Mammary epithelial cell (primary cell): ENCODE results near the gene DDX6.

Experiments used
- CTCF ChIP-seq, 2 donors: IDR thresholded peaks in 1 of 2; conservative IDR thresholded peaks in 1 of 2; 2 replicates each; pipeline ENCODE4 v1.5.1; 2011 to 2012; ENCODE audit warnings: inconsistent platforms in 2 of 2, low read length in 2 of 2, mild to moderate bottlenecking in 2 of 2, control low read depth in 1 of 2, low read depth in 1 of 2; ENCODE audit not compliant: insufficient read depth in 1 of 2; ENCODE audit errors: extremely low read depth in 1 of 2
- EZH2 ChIP-seq: IDR thresholded peaks from 2 replicates; pipeline ENCODE4 v1.6.1; 2012; ENCODE audit warnings: low read length, inconsistent platforms, borderline replicate concordance

- TF ChIP-seq CTCF (conservative IDR thresholded peaks at IDR 0.05 in 1 of 2, IDR thresholded peaks at IDR 0.05 in 1 of 2; ENCODE audit: extremely low read depth in 1 of 2, insufficient read depth in 1 of 2, low read depth in 1 of 2, low read length in 2 of 2) (no peak), EZH2 (no peak)
These were observed 5.6 kb downstream of the DDX6 start for GRCh38 chr11:118785362-118785761.
